Measurements from ENCODE around the gene RBMX.
"Not testable (repeated sequence)": the region's sequence is repeated elsewhere in the genome, so short reads cannot be mapped to it uniquely, and the experiment has no call there.

RBMX gene

DNA sequence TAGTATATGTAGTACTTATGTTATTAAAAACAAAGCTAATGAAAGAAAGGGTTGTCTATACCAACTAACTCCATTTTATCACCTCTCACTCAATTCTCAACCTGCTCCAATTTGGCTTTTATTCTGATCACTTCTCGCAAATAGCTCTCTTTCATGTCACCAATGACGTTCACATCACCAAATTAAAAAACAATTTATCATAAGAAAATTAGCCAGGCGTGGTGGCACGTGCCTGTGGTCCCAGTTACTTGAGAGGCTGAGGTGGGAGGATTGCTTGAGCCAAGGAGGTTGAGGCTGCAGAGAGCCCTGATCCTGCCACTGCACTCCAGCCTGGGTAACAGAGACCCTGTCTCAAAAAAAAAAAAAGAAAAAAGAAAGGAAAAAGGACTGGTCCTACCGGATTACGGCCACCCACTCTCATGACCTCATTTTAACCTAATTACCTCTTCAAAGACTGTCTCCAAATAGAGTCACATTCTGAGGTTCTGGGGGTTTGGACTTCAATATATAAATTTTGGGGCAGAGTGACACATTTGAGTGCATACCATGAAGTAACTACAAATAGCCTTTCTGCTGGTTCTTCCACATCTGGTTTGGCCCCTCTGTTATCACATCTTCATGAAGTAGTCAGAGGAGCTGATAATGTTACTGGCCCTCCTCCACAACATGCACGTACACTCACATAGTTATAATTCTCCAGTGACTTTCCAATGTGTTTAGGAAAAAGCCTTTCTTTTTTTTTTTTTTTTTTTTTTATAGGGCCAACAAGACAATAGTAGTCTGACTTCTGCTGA is 15.8 kb upstream of the RBMX start:
- TF ChIP-seq CTCF (IDR thresholded peaks at IDR 0.05; ENCODE audit: low read depth, low read length): no peak
- H3K4me3 ChIP-seq (replicated peaks in 1 of 2; ENCODE audit: low read depth in 2 of 2, low read length in 2 of 2): no peak overlapping the region
- DNase-seq (ENCODE audit: low read depth in 2 of 2): peak in 1 of 2 donors; percentile 79

DNA sequence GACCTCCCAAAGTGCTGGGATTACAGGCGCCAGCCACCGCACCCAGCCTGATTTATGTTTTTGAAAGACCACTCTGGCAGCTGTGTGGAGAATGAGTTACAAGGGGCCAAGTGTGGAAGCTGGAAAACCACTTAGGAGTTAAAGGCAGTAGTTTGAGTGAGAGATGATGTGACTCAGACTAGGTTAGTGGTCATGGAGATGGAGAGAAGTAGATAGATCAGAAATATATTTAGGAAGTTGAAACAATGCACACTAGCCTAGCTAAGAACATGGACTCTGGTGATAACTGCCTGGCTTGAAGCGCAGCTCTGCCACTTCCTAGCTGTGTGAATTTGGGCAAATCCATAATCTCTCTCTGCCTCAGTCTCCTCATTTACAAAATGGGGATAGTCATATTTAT is 11.9 kb upstream of the RBMX start:
- DNase-seq (ENCODE audit: low read depth in 2 of 2): no peak
- H3K4me3 ChIP-seq (replicated peaks in 1 of 2; ENCODE audit: low read depth in 2 of 2, low read length in 2 of 2): no peak overlapping the region
- no peak for TF ChIP-seq CTCF (IDR thresholded peaks at IDR 0.05; ENCODE audit: low read depth, low read length)

GRCh38 chrX:136890596-136890995 is 10.1 kb upstream of the RBMX start:
- DNase-seq (ENCODE audit: low read depth in 2 of 2); H3K4me3 ChIP-seq (replicated peaks in 1 of 2; ENCODE audit: low read depth in 2 of 2, low read length in 2 of 2): not testable (repeated sequence)

- no peak for TF ChIP-seq CTCF (IDR thresholded peaks at IDR 0.05; ENCODE audit: low read depth, low read length)
- no peak overlapping the region for H3K4me3 ChIP-seq (replicated peaks in 1 of 2; ENCODE audit: low read depth in 2 of 2, low read length in 2 of 2)
- DNase-seq (ENCODE audit: low read depth in 2 of 2): no peak
These were observed 8.7 kb upstream of the RBMX start for GRCh38 chrX:136889269-136889668.

DNA sequence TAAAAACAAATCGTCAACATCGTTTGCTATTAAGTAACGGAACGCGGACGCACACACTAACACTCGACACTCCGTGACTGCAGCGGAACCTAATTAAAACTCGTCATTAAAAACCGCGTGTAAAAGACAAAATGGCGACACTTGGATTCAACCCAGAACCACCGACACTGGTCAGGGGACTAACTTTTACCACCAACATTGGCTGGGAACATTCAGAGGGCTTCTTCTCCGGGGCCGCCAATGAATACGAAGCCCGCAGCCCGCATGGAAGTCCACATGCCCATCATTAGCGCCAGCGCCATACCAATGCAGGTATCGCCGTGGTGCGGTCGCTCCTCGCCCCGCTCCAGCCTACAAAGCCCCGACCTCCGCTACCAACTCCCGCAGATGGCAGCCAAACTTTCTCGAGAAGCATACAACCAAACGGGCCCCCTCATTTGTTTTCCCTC is 498 bp downstream of the RBMX start:
- TF ChIP-seq CTCF (IDR thresholded peaks at IDR 0.05; ENCODE audit: low read depth, low read length): no peak
- peak; percentile 24 to 26 for DNase-seq (ENCODE audit: low read depth in 2 of 2)
- H3K4me3 ChIP-seq (replicated peaks in 1 of 2; ENCODE audit: low read depth in 2 of 2, low read length in 2 of 2): peak overlapping the region; percentile 79 to 90

- peak; percentile 29 to 30 for DNase-seq (ENCODE audit: low read depth in 2 of 2)
- H3K4me3 ChIP-seq (replicated peaks in 1 of 2; ENCODE audit: low read depth in 2 of 2, low read length in 2 of 2): peak overlapping the region; percentile 79 to 90
- TF ChIP-seq CTCF (IDR thresholded peaks at IDR 0.05; ENCODE audit: low read depth, low read length): no peak
These were observed 1.4 kb downstream of the RBMX start for GRCh38 chrX:136879001-136879687.

GRCh38 chrX:136878423-136878822 is 2.1 kb downstream of the RBMX start:
- DNase-seq (ENCODE audit: low read depth in 2 of 2): no peak
- H3K4me3 ChIP-seq (replicated peaks in 1 of 2; ENCODE audit: low read depth in 2 of 2, low read length in 2 of 2): peak overlapping the region; percentile 79 to 90
- no peak for TF ChIP-seq CTCF (IDR thresholded peaks at IDR 0.05; ENCODE audit: low read depth, low read length)

DNA sequence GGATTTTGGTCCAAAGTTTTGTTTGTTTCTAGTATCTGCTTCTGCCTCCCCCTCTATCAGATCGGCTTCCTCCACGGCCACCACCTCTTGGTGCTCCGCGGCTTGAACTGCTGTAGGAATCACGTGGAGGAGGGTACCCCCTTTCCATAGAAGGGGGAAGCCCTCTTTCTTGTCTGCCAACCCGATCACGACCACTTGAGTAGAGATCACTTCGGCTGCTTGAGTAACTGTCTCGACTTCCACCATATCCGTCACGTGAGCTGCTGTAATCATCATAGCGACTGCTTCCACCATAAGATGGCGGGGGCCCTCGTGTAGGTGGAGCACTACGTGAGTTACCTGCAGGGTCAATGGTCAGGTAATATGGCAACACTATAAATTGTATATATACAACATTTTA is 6.4 kb downstream of the RBMX start:
- H3K4me3 ChIP-seq (replicated peaks in 1 of 2; ENCODE audit: low read depth in 2 of 2, low read length in 2 of 2); DNase-seq (ENCODE audit: low read depth in 2 of 2): not testable (repeated sequence)

DNA sequence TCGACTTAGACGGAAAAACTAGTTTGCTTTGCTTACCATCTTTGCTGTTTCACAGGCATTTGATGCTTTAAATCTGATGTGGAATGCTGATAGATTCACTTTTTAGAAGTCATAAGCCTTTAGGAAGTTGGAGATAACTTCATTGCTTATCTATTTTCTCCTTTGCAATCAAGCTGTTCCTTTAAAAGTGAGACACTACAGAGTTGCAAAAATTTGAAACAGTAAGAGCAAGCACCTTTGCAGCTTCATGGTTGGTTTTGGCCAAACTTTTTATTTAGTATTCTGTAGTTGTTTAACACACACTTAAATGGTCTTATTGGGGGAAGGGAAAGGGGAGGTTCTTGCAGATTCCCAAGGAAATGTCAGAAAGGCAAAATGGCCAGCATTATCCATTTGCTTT is 7.3 kb downstream of the RBMX start:
- not testable (repeated sequence) for DNase-seq (ENCODE audit: low read depth in 2 of 2); H3K4me3 ChIP-seq (replicated peaks in 1 of 2; ENCODE audit: low read depth in 2 of 2, low read length in 2 of 2)

Measured in cardiac fibroblast (primary cell).